ENCODE data around the gene DCAF4. TPM values are rescaled to one million over a fixed set of nuclear protein-coding genes. Genes with fewer than 3 reads are reported as not detected.
"Not testable (repeated sequence)": the region's sequence is repeated elsewhere in the genome, so short reads cannot be mapped to it uniquely, and the experiment has no call there.

DCAF4 gene
- total and polyA plus RNA-seq, 2 donors (not counting 1 experiment from before 2014, with no cell fraction given): 10.2 to 20.7 TPM

DNA sequence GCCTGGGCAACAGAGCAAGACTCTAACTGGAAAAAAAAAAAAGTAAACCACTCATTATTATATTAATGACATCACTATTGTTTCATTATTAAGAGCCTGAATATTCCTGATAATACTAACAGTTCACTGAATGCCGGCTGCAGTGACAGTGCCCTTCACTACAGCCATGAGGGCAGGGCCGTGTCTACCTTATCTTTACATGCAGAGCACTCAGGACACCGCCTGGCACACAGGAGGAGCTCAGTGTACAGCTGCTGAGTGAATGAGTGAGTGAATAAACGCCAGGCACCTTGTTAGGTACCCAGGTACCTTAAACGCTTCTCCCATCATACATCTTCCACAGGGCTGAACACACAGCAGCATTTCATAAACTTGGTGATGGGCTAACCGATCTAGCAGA lies 77.4 kb downstream of the DCAF4 start:
- TF ChIP-seq EZH2 (IDR thresholded peaks at IDR 0.05; ENCODE audit: low read length, missing control alignments) (no peak), CTCF (conservative IDR thresholded peaks at IDR 0.05 in 1 of 2, IDR thresholded peaks at IDR 0.05 in 1 of 2; ENCODE audit: low read depth in 1 of 2, low read length in 2 of 2) (no peak)
- Histone ChIP-seq H4K20me1 (ENCODE audit: control insufficient read depth, extremely low read depth, insufficient read depth, low read length) (no peaks in the 10 kb centered on the region), H3K4me1 (ENCODE audit: control insufficient read depth, extremely low read depth, insufficient read depth, low read length) (no peaks in the 10 kb centered on the region)

GRCh38 chr14:73004641-73005040 lies 78.4 kb downstream of the DCAF4 start:
- DNase-seq (ENCODE audit: low read depth in 2 of 2); H3K4me2 ChIP-seq (ENCODE audit: extremely low read depth, insufficient read depth, low read length); H4K20me1 ChIP-seq (ENCODE audit: control insufficient read depth, extremely low read depth, insufficient read depth, low read length); H2AFZ ChIP-seq (ENCODE audit: low read length); H3K27me3 ChIP-seq (ENCODE audit: control insufficient read depth, insufficient read depth, low read length); H3K4me3 ChIP-seq (replicated peaks in 1 of 4; ENCODE audit: control extremely low read depth in 1 of 4, insufficient read depth in 1 of 4, low read depth in 3 of 4, low read length in 4 of 4); H3K4me1 ChIP-seq (ENCODE audit: control insufficient read depth, extremely low read depth, insufficient read depth, low read length); H3K36me3 ChIP-seq (ENCODE audit: control insufficient read depth, insufficient read depth, low read length); H3K9ac ChIP-seq (ENCODE audit: insufficient read depth, low read length); H3K79me2 ChIP-seq (ENCODE audit: control insufficient read depth, insufficient read depth, low read length); H3K9me3 ChIP-seq (ENCODE audit: control insufficient read depth, insufficient read depth, low read depth, low read length); H3K27ac ChIP-seq (ENCODE audit: insufficient read depth, low read length): not testable (repeated sequence)

More for the DNA sequence above, 77.4 kb downstream of the DCAF4 start:
- Histone ChIP-seq H3K36me3 (ENCODE audit: control insufficient read depth, insufficient read depth, low read length) (no peaks in the 10 kb centered on the region), H3K79me2 (ENCODE audit: control insufficient read depth, insufficient read depth, low read length) (peaks cover 3% of the 10 kb centered on the region), H3K27ac (ENCODE audit: insufficient read depth, low read length) (no peak overlapping the region), H3K4me3 (replicated peaks in 1 of 4; ENCODE audit: control extremely low read depth in 1 of 4, insufficient read depth in 1 of 4, low read depth in 3 of 4, low read length in 4 of 4) (no peak overlapping the region), H2AFZ (ENCODE audit: low read length) (no peak overlapping the region), H3K4me2 (ENCODE audit: extremely low read depth, insufficient read depth, low read length) (no peak overlapping the region), H3K9me3 (ENCODE audit: control insufficient read depth, insufficient read depth, low read depth, low read length) (no peaks in the 10 kb centered on the region), H3K9ac (ENCODE audit: insufficient read depth, low read length) (no peak overlapping the region), H3K27me3 (ENCODE audit: control insufficient read depth, insufficient read depth, low read length) (no peaks in the 10 kb centered on the region)
- no peak for DNase-seq (ENCODE audit: low read depth in 2 of 2)

GRCh38 chr14:73007835-73008234 lies 81.6 kb downstream of the DCAF4 start:
- no peak for TF ChIP-seq EZH2 (IDR thresholded peaks at IDR 0.05; ENCODE audit: low read length, missing control alignments)
- no peak for TF ChIP-seq CTCF (conservative IDR thresholded peaks at IDR 0.05 in 1 of 2, IDR thresholded peaks at IDR 0.05 in 1 of 2; ENCODE audit: low read depth in 1 of 2, low read length in 2 of 2)
- Histone ChIP-seq H3K27me3 (ENCODE audit: control insufficient read depth, insufficient read depth, low read length) (no peaks in the 10 kb centered on the region), H3K4me1 (ENCODE audit: control insufficient read depth, extremely low read depth, insufficient read depth, low read length) (no peaks in the 10 kb centered on the region), H3K79me2 (ENCODE audit: control insufficient read depth, insufficient read depth, low read length) (no peaks in the 10 kb centered on the region), H2AFZ (ENCODE audit: low read length) (no peak overlapping the region), H4K20me1 (ENCODE audit: control insufficient read depth, extremely low read depth, insufficient read depth, low read length) (no peaks in the 10 kb centered on the region), H3K27ac (ENCODE audit: insufficient read depth, low read length) (no peak overlapping the region), H3K9me3 (ENCODE audit: control insufficient read depth, insufficient read depth, low read depth, low read length) (no peaks in the 10 kb centered on the region), H3K36me3 (ENCODE audit: control insufficient read depth, insufficient read depth, low read length) (no peaks in the 10 kb centered on the region), H3K4me3 (replicated peaks in 1 of 4; ENCODE audit: control extremely low read depth in 1 of 4, insufficient read depth in 1 of 4, low read depth in 3 of 4, low read length in 4 of 4) (no peak overlapping the region), H3K4me2 (ENCODE audit: extremely low read depth, insufficient read depth, low read length) (no peak overlapping the region), H3K9ac (ENCODE audit: insufficient read depth, low read length) (no peak overlapping the region)
- DNase-seq (ENCODE audit: low read depth in 2 of 2): no peak
